HepG2 (cell line): ENCODE data around the gene THSD1. TPM values are rescaled to one million over a fixed set of nuclear protein-coding genes. Genes with fewer than 3 reads are reported as not detected.
A peak's percentile ranks its signal among the peaks of the same experiment; 100 is the strongest.

Experiments
- ATAD3A ChIP-seq: sonication (generic); formaldehyde crosslinking; IDR thresholded peaks from 2 replicates; pipeline ENCODE4 v1.4.0; 2020; ENCODE audit warnings: missing genetic modification reagents
- BCL6 ChIP-seq: IDR thresholded peaks from 2 replicates; pipeline ENCODE4 v1.6.1; 2016; ENCODE audit warnings: missing genetic modification reagents, missing compliant biosample characterization
- CAMTA2 ChIP-seq: sonication (generic); formaldehyde crosslinking; IDR thresholded peaks from 2 replicates; pipeline ENCODE4 v1.4.0; 2020; ENCODE audit warnings: mild to moderate bottlenecking, missing genetic modification reagents, borderline replicate concordance
- EHMT2 ChIP-seq: fragments of 200-600 bp; sonication (generic); IDR thresholded peaks from 2 replicates; pipeline ENCODE4 v1.7.0; 2017; ENCODE audit warnings: antibody characterized with exemption, low read depth, low read length, borderline replicate concordance
- HMGA1 ChIP-seq: sonication (generic); formaldehyde crosslinking; conservative IDR thresholded peaks from 2 replicates; pipeline ENCODE4 v1.4.0; 2020; ENCODE audit warnings: missing genetic modification reagents
- IRF2 ChIP-seq: IDR thresholded peaks from 2 replicates; pipeline ENCODE4 v1.6.1; 2018; ENCODE audit warnings: missing genetic modification reagents, missing compliant biosample characterization
- KDM5B ChIP-seq: sonication (generic); formaldehyde crosslinking; IDR thresholded peaks from 2 replicates; pipeline ENCODE4 v1.4.0; 2020; ENCODE audit warnings: missing genetic modification reagents, mild to moderate bottlenecking, borderline replicate concordance
- KLF6 ChIP-seq: IDR thresholded peaks from 2 replicates; pipeline ENCODE4 v1.8.0; 2016; ENCODE audit warnings: missing biosample characterization, missing genetic modification reagents
- RARG ChIP-seq: sonication (generic); formaldehyde crosslinking; IDR thresholded peaks from 2 replicates; pipeline ENCODE4 v1.4.0; 2020; ENCODE audit warnings: low read depth, mild to moderate bottlenecking, missing genetic modification reagents
- TMF1 ChIP-seq: sonication (generic); formaldehyde crosslinking; IDR thresholded peaks from 2 replicates; pipeline ENCODE4 v1.8.1; 2022; ENCODE audit warnings: low read depth, missing genetic modification reagents
- ZBTB21 ChIP-seq: sonication (generic); formaldehyde crosslinking; IDR thresholded peaks from 2 replicates; pipeline ENCODE4 v1.4.0; 2020; ENCODE audit warnings: missing genetic modification reagents
- ZNF550 ChIP-seq: sonication (generic); formaldehyde crosslinking; IDR thresholded peaks from 2 replicates; pipeline ENCODE4 v1.4.0; 2020; ENCODE audit warnings: mild to moderate bottlenecking, missing genetic modification reagents, borderline replicate concordance
- ZSCAN22 ChIP-seq: sonication (generic); formaldehyde crosslinking; IDR thresholded peaks from 2 replicates; pipeline ENCODE4 v1.4.0; 2020; ENCODE audit warnings: mild to moderate bottlenecking, missing genetic modification reagents
- polyA plus RNA-seq, 8 experiments: library from polyadenylated mRNA; depleted of rRNA in 3 of 8; stranded (reverse) in 7 of 8; unstranded in 1 of 8; fragments of >200 nt; fragmentation: Illumina TruSeq in 4 of 8; extraction: Trizol in 4 of 8; gene quantifications; 2 replicates each; pipeline versions ENCODE4 v1.2.1 to v1.2.3, GENCODE V29; 2011 to 2016; ENCODE audit warnings: low read depth in 4 of 8, missing spikeins in 1 of 8, mixed read lengths in 1 of 8; ENCODE audit not compliant: insufficient read depth in 1 of 8
- total RNA-seq, 5 experiments: library from RNA; depleted of rRNA; stranded (reverse); fragments of >200 nt; fragmentation: Illumina TruSeq; extraction: Trizol; gene quantifications; 2 replicates each; pipeline ENCODE4 v1.2.3, GENCODE V29; 2016; ENCODE audit warnings: low read depth in 1 of 5
- TF ChIP-seq, protein P1 (sequence below): IDR thresholded peaks from 2 replicates; pipeline ENCODE4 v1.6.1; 2016; ENCODE audit warnings: missing compliant biosample characterization, missing genetic modification reagents, borderline replicate concordance
- TF ChIP-seq, protein P2 (sequence below): sonication (generic); formaldehyde crosslinking; conservative IDR thresholded peaks from 2 replicates; pipeline ENCODE4 v1.4.0; 2020; ENCODE audit warnings: mild to moderate bottlenecking, missing genetic modification reagents, moderate library complexity
- TF ChIP-seq, protein P3 (sequence below): sonication (generic); formaldehyde crosslinking; IDR thresholded peaks from 2 replicates; pipeline ENCODE4 v1.5.1; 2020; ENCODE audit warnings: missing genetic modification reagents, mild to moderate bottlenecking, borderline replicate concordance
- TF ChIP-seq, protein P4 (sequence below): sonication (generic); formaldehyde crosslinking; IDR thresholded peaks from 2 replicates; pipeline ENCODE4 v1.4.0; 2020; ENCODE audit warnings: missing genetic modification reagents, borderline replicate concordance
- TF ChIP-seq, protein P5 (sequence below): sonication (generic); formaldehyde crosslinking; IDR thresholded peaks from 2 replicates; pipeline ENCODE4 v1.4.0; 2020; ENCODE audit warnings: missing genetic modification reagents

THSD1 gene
- total and polyA plus RNA-seq, 2 of the 13 experiments (the other 11 are each of a cell fraction or from before 2014, with no cell fraction given) = 0.11 to 0.15 TPM

DNA sequence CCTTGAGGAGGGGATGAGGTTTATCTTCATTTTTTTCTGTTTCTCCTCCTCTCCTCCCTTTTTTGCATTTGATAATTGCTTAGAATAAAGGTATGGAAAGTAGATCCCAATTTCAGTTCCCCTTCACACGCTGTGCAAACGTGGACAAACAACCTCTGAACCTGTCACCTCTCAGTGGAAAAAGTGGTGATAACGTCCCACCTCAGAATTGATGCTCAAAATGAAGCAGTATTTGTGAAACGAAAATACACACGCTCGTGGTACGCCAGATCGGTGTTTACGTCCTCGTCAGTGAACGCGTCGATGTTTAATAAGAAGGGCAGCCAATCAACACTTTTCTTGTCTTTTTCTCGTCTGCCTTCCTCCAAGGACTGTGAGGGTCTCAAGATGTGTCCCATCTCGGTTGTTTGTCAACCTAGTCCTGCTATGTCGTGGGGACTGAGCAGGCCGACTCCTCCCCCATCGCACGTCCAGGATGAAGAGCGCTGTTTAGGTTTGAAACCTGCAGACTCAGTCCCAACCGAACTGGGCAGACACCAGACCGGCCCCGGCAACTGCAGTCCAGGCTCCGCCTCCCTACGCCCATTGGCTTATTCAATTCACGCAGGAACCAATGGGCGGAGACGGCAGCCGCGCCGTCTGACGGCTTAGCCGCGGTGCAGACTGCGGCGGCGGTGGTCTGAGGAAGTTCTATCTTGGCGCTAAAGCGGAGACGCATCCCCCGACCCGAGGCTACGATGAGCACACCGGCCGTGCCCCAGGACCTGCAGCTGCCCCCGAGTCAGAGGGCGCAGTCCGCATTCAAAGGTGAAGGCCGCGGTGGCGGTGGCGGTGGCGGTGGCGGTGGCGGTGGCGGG lies 49.1 kb upstream of the THSD1 start, which contains the start of gene CKAP2 (continued):
- TF ChIP-seq, protein P1, sequence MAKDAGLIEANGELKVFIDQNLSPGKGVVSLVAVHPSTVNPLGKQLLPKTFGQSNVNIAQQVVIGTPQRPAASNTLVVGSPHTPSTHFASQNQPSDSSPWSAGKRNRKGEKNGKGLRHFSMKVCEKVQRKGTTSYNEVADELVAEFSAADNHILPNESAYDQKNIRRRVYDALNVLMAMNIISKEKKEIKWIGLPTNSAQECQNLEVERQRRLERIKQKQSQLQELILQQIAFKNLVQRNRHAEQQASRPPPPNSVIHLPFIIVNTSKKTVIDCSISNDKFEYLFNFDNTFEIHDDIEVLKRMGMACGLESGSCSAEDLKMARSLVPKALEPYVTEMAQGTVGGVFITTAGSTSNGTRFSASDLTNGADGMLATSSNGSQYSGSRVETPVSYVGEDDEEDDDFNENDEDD (CRISPR knock-in tag) = peak; percentile 93
- TF ChIP-seq ZSCAN22 (no peak), ZNF550 (CRISPR knock-in tag) (no peak), BCL6 (CRISPR knock-in tag) (no peak), CAMTA2 (CRISPR knock-in tag) (peak; percentile 93; the same call in 1 of the 2 replicates), ATAD3A (CRISPR knock-in tag) (no peak), RARG (CRISPR knock-in tag) (no peak), ZBTB21 (0 out of 2 replicates have a peak, but pooled peaks have one; percentile 9), HMGA1 (CRISPR knock-in tag) (no peak), EHMT2 (no peak), IRF2 (0 out of 2 replicates have a peak, but pooled peaks have one; percentile 3), KDM5B (CRISPR knock-in tag) (peak; percentile 95), TMF1 (CRISPR knock-in tag) (no peak), KLF6 (CRISPR knock-in tag) (0 out of 2 replicates have a peak, but pooled peaks have one; percentile 13)
- TF ChIP-seq, protein P2, sequence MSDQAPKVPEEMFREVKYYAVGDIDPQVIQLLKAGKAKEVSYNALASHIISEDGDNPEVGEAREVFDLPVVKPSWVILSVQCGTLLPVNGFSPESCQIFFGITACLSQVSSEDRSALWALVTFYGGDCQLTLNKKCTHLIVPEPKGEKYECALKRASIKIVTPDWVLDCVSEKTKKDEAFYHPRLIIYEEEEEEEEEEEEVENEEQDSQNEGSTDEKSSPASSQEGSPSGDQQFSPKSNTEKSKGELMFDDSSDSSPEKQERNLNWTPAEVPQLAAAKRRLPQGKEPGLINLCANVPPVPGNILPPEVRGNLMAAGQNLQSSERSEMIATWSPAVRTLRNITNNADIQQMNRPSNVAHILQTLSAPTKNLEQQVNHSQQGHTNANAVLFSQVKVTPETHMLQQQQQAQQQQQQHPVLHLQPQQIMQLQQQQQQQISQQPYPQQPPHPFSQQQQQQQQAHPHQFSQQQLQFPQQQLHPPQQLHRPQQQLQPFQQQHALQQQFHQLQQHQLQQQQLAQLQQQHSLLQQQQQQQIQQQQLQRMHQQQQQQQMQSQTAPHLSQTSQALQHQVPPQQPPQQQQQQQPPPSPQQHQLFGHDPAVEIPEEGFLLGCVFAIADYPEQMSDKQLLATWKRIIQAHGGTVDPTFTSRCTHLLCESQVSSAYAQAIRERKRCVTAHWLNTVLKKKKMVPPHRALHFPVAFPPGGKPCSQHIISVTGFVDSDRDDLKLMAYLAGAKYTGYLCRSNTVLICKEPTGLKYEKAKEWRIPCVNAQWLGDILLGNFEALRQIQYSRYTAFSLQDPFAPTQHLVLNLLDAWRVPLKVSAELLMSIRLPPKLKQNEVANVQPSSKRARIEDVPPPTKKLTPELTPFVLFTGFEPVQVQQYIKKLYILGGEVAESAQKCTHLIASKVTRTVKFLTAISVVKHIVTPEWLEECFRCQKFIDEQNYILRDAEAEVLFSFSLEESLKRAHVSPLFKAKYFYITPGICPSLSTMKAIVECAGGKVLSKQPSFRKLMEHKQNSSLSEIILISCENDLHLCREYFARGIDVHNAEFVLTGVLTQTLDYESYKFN (CRISPR knock-in tag) = no peak; the same call in 1 of the 2 replicates
- TF ChIP-seq, protein P3, sequence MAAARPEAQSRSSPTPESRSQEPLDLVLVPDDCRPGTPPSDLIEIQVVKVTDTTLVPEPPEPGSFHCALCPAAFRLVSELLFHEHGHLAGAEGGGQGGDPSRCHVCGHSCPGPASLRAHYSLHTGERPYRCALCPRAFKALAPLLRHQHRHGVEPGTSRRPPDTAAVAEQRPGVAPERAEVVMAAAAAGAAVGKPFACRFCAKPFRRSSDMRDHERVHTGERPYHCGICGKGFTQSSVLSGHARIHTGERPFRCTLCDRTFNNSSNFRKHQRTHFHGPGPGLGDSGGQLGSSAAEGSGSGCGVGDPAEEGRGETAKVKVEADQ (CRISPR knock-in tag) = no peak
- TF ChIP-seq, protein P4, sequence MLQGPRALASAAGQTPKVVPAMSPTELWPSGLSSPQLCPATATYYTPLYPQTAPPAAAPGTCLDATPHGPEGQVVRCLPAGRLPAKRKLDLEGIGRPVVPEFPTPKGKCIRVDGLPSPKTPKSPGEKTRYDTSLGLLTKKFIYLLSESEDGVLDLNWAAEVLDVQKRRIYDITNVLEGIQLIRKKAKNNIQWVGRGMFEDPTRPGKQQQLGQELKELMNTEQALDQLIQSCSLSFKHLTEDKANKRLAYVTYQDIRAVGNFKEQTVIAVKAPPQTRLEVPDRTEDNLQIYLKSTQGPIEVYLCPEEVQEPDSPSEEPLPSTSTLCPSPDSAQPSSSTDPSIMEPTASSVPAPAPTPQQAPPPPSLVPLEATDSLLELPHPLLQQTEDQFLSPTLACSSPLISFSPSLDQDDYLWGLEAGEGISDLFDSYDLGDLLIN = peak; percentile 8; the same call in 1 of the 2 replicates
- TF ChIP-seq, protein P5, sequence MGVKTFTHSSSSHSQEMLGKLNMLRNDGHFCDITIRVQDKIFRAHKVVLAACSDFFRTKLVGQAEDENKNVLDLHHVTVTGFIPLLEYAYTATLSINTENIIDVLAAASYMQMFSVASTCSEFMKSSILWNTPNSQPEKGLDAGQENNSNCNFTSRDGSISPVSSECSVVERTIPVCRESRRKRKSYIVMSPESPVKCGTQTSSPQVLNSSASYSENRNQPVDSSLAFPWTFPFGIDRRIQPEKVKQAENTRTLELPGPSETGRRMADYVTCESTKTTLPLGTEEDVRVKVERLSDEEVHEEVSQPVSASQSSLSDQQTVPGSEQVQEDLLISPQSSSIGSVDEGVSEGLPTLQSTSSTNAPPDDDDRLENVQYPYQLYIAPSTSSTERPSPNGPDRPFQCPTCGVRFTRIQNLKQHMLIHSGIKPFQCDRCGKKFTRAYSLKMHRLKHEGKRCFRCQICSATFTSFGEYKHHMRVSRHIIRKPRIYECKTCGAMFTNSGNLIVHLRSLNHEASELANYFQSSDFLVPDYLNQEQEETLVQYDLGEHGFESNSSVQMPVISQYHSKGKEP (CRISPR knock-in tag) = 0 out of 2 replicates have a peak, but pooled peaks have one; percentile 58
